Caco-2 (cell line): Measurements from ENCODE around the gene DHRS11. TPM values are rescaled to one million over a fixed set of nuclear protein-coding genes. Genes with fewer than 3 reads are reported as not detected.

Experiments used
- BruUV-seq: library from RNA; stranded (reverse); fragments of 400-500 nt; replicated peaks from 2 replicates; lab custom pipeline; 2021; lab: Mats Ljungman, UMichigan
- CTCF ChIA-PET: fragments of 300-600 bp; sonication (Branson Sonifier 250); formaldehyde crosslinking; loops from one replicate; lab custom pipeline; 2022; ENCODE audit warnings: antibody characterized with exemption; lab: Charles Lee
- POLR2A ChIA-PET: fragments of 300-600 bp; sonication (Branson Sonifier 250); formaldehyde crosslinking; loops from one replicate; lab custom pipeline; 2022; ENCODE audit warnings: antibody characterized with exemption; lab: Charles Lee
- DNase-seq, 2 experiments: peaks; one replicate each; pipeline versions ENCODE4 v3.0.0 to v3.0.0-alpha.2; 2020 to 2022
- H3K27me3 ChIP-seq: replicated peaks from 2 replicates; pipeline ENCODE4 v1.6.0; 2011; ENCODE audit warnings: low read length; ENCODE audit not compliant: control insufficient read depth, insufficient read depth
- H3K36me3 ChIP-seq: 2 replicates; pipeline ENCODE4 v1.5.1; 2011; ENCODE audit warnings: low read length; ENCODE audit not compliant: control insufficient read depth, insufficient read depth
- H3K4me1 ChIP-seq: fragments of 250-450 bp; sonication (Bioruptor Pico); 2 replicates; pipeline ENCODE4 v1.5.1; 2020; ENCODE audit warnings: mild to moderate bottlenecking
- H3K4me3 ChIP-seq: 2 replicates; pipeline ENCODE4 v1.5.1; 2011; ENCODE audit warnings: low read depth, mild to moderate bottlenecking, control low read depth, low read length
- H3K9me3 ChIP-seq: fragments of 250-450 bp; sonication (Bioruptor Pico); 2 replicates; pipeline ENCODE4 v1.5.1; 2020; ENCODE audit warnings: mild to moderate bottlenecking, moderate library complexity
- H3K27ac Mint-ChIP-seq: one replicate; pipeline ENCODE4 v1.8.0; 2022; ENCODE audit warnings: mixed read lengths; ENCODE audit not compliant: unreplicated experiment
- H3K27me3 Mint-ChIP-seq: one replicate; pipeline ENCODE4 v1.8.0; 2022; ENCODE audit warnings: mixed read lengths; ENCODE audit not compliant: insufficient read depth, unreplicated experiment
- H3K36me3 Mint-ChIP-seq: one replicate; pipeline ENCODE4 v1.8.0; 2022; ENCODE audit warnings: mild to moderate bottlenecking, mixed read lengths; ENCODE audit not compliant: insufficient read depth, unreplicated experiment
- H3K4me1 Mint-ChIP-seq: one replicate; pipeline ENCODE4 v1.8.0; 2022; ENCODE audit warnings: low read depth, mixed read lengths; ENCODE audit not compliant: unreplicated experiment
- H3K4me3 Mint-ChIP-seq: one replicate; pipeline ENCODE4 v1.8.0; 2022; ENCODE audit warnings: mild to moderate bottlenecking, moderate library complexity, mixed read lengths; ENCODE audit not compliant: unreplicated experiment
- H3K9me3 Mint-ChIP-seq: one replicate; pipeline ENCODE4 v1.8.0; 2022; ENCODE audit warnings: mixed read lengths; ENCODE audit not compliant: unreplicated experiment
- CTCF ChIP-seq, 2 experiments: fragments of 200-600 bp in 1 of 2; IDR thresholded peaks; 1 replicate in 1 of 2; 2 replicates in 1 of 2; pipeline versions ENCODE4 v1.5.1 to v1.8.0; 2011 to 2022; ENCODE audit warnings: antibody characterized with exemption in 1 of 2, control low read depth in 1 of 2, inconsistent platforms in 1 of 2, low read depth in 1 of 2, low read length in 1 of 2, mild to moderate bottlenecking in 1 of 2, moderate library complexity in 1 of 2; ENCODE audit not compliant: insufficient read depth in 1 of 2, severe bottlenecking in 1 of 2, unreplicated experiment in 1 of 2
- intact Hi-C: fragments of 100-400 bp; cut with micrococcal nuclease; formaldehyde crosslinking; loops from one replicate; pipeline ENCODE4 v1.10.0; 2022; ENCODE audit not compliant: unreplicated experiment
- total RNA-seq: library from RNA; stranded (reverse); gene quantifications from 2 replicates; pipeline ENCODE4 v1.2.3, GENCODE V29; 2022

The DHRS11 gene
- total RNA-seq, 1 experiment from 2014 or later: 44.7 TPM

- Mint-ChIP-seq H3K27me3 (peaks cover 11% of the 10 kb centered on the region), H3K4me1 (no peaks in the 10 kb centered on the region), H3K36me3 (peaks cover 4% of the 10 kb centered on the region), H3K9me3 (no peaks in the 10 kb centered on the region), H3K4me3 (no peak overlapping the region), H3K27ac (no peak overlapping the region)
- Histone ChIP-seq H3K27me3 (no peaks in the 10 kb centered on the region; the same call in 1 of the 2 replicates), H3K4me3 (no peak overlapping the region), H3K9me3 (no peaks in the 10 kb centered on the region), H3K36me3 (no peaks in the 10 kb centered on the region), H3K4me1 (no peaks in the 10 kb centered on the region)
- intact Hi-C loops: no loop called here
- ChIA-PET CTCF (interaction anchor here (0.7 kb wide), 1 partner anchor 544 kb away, joined by 4 read pairs; no protein-coding TSS in a partner anchor), POLR2A (no interaction called here)
- BruUV-seq: no TSS peak
- TF ChIP-seq CTCF (IDR thresholded peaks at IDR 0.05; ENCODE audit: insufficient read depth in 1 of 2, low read depth in 1 of 2, low read length in 1 of 2, severe bottlenecking in 1 of 2, unreplicated experiment in 1 of 2): no peak
- no peak for DNase-seq
Observed at GRCh38 chr17:36616061-36617029, 24.7 kb downstream of the DHRS11 start.

- Histone ChIP-seq H3K4me1 (no peaks in the 10 kb centered on the region), H3K27me3 (no peaks in the 10 kb centered on the region; the same call in 1 of the 2 replicates), H3K9me3 (no peaks in the 10 kb centered on the region), H3K4me3 (no peak overlapping the region), H3K36me3 (no peaks in the 10 kb centered on the region)
- no peak for DNase-seq
- BruUV-seq: no TSS peak
- Mint-ChIP-seq H3K27ac (peak overlapping the region; percentile 7), H3K36me3 (peaks cover 4% of the 10 kb centered on the region), H3K27me3 (peaks cover 15% of the 10 kb centered on the region), H3K4me1 (no peaks in the 10 kb centered on the region), H3K4me3 (no peak overlapping the region), H3K9me3 (no peaks in the 10 kb centered on the region)
- intact Hi-C loops: no loop called here
- ChIA-PET POLR2A (no interaction called here), CTCF (no interaction called here)
- TF ChIP-seq CTCF (IDR thresholded peaks at IDR 0.05; ENCODE audit: insufficient read depth in 1 of 2, low read depth in 1 of 2, low read length in 1 of 2, severe bottlenecking in 1 of 2, unreplicated experiment in 1 of 2): no peak
Observed at GRCh38 chr17:36617773-36618172, 26.1 kb downstream of the DHRS11 start.

- Mint-ChIP-seq H3K9me3 (no peaks in the 10 kb centered on the region), H3K4me3 (no peak overlapping the region), H3K27me3 (peaks cover 15% of the 10 kb centered on the region), H3K36me3 (peaks cover 3% of the 10 kb centered on the region), H3K4me1 (no peaks in the 10 kb centered on the region), H3K27ac (no peak overlapping the region)
- ChIA-PET POLR2A (no interaction called here), CTCF (interaction anchor here (2.0 kb wide), 1 partner anchor 20 kb away, joined by 7 read pairs; no protein-coding TSS in a partner anchor)
- Histone ChIP-seq H3K27me3 (no peaks in the 10 kb centered on the region; the same call in 1 of the 2 replicates), H3K36me3 (no peaks in the 10 kb centered on the region), H3K4me1 (no peaks in the 10 kb centered on the region), H3K9me3 (no peaks in the 10 kb centered on the region), H3K4me3 (no peak overlapping the region)
- intact Hi-C loops: no loop called here
- no peak for TF ChIP-seq CTCF (IDR thresholded peaks at IDR 0.05; ENCODE audit: insufficient read depth in 1 of 2, low read depth in 1 of 2, low read length in 1 of 2, severe bottlenecking in 1 of 2, unreplicated experiment in 1 of 2)
- DNase-seq: no peak
- BruUV-seq: no TSS peak
Observed at GRCh38 chr17:36623281-36623680, 31.6 kb downstream of the DHRS11 start.
